GM10266 (cell line): ENCODE results near the gene SLC7A4.
"Not testable (repeated sequence)": the region's sequence is repeated elsewhere in the genome, so short reads cannot be mapped to it uniquely, and the experiment has no call there.

ENCODE experiments used
- DNase-seq: peaks from one replicate; pipeline ENCODE4 v3.0.0; 2012; ENCODE audit errors: extremely low spot score
- CTCF ChIP-seq: IDR thresholded peaks from 2 replicates; pipeline ENCODE4 v1.5.1; 2012; ENCODE audit warnings: mild to moderate bottlenecking, low read depth; ENCODE audit not compliant: control insufficient read depth, insufficient read depth; ENCODE audit errors: missing control alignments

Gene SLC7A4

GRCh38 chr22:21055564-21055834 lies 23.1 kb upstream of the SLC7A4 start:
- no peak for DNase-seq
- TF ChIP-seq CTCF = no peak

- no peak for DNase-seq
- TF ChIP-seq CTCF = no peak
These were observed 22.6 kb upstream of the SLC7A4 start for GRCh38 chr22:21054714-21055563.

- no peak for TF ChIP-seq CTCF
- no peak for DNase-seq
These were observed 21.8 kb upstream of the SLC7A4 start for GRCh38 chr22:21054046-21054713.

GRCh38 chr22:21052715-21053459 lies 20.5 kb upstream of the SLC7A4 start:
- no peak for DNase-seq
- TF ChIP-seq CTCF = no peak

- no peak for TF ChIP-seq CTCF
- no peak for DNase-seq
These were observed 19.6 kb upstream of the SLC7A4 start for GRCh38 chr22:21051831-21052400.

GRCh38 chr22:21051145-21051830 lies 18.9 kb upstream of the SLC7A4 start:
- TF ChIP-seq CTCF = no peak
- DNase-seq = no peak

GRCh38 chr22:21048965-21049364 lies 16.6 kb upstream of the SLC7A4 start:
- not testable (repeated sequence) for DNase-seq

- not testable (repeated sequence) for DNase-seq
These were observed 16.1 kb upstream of the SLC7A4 start for GRCh38 chr22:21048448-21048847.
